ENCODE results near the gene GOLGA6A. TPM values are rescaled to one million over a fixed set of nuclear protein-coding genes. Genes with fewer than 3 reads are reported as not detected.

GOLGA6A gene
- total RNA-seq, 1 experiment from 2014 or later: 6.0 TPM

DNA sequence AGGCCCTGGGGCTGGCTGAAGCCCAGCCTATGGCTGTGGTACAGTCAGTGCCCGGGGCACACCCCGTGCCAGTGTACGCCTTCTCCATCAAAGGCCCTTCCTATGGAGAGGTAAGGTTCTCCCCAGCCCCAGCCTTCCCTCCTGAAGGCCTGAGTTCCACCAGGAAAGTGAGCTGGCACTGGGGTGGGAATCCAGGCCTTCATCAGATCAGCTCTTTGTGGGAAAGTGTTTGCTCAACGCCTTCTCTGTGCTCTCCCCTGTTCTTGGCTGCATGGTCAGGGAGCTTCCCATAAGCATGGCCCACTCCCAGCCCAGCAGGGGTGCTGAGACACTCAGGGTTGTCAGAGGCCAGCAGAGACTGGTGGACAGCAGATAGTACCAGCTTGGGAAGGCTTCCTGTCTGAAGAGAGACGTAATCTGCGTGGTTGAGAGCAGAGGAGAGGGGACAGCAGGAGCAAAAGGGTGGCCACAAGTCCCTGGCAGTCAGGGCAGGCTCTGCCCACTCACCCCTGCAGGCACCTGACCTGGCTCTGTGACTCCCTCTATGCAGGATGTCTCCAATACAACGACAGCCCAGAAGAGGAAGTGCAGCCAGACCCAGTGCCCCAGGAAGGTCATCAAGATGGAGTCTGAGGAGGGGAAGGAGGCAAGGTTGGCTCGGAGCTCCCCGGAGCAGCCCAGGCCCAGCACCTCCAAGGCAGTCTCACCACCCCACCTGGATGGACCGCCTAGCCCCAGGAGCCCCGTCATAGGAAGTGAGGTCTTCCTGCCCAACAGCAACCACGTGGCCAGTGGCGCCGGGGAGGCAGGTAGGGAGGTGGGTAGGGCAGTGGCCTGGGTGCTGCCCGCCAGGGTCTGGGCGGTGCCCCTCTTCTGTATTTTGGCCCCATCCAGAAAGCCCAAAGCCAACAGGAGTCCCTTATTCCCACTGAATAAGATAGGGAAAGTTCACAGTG is 49.5 kb downstream of the GOLGA6A start:
- Mint-ChIP-seq H3K4me3 (no peak overlapping the region), H3K27me3 (ENCODE audit: low read depth) (no peaks in the 10 kb centered on the region), H3K9me3 (no peaks in the 10 kb centered on the region), H3K4me1 (peaks cover 21% of the 10 kb centered on the region), H3K36me3 (peaks cover 21% of the 10 kb centered on the region; the same call in 1 of the 2 replicates), H3K27ac (no peak overlapping the region)
- DNase-seq (ENCODE audit: low spot score): no peak
- no peak for TF ChIP-seq ETV6 (CRISPR knock-in tag; IDR thresholded peaks at IDR 0.05)
- no peak for TF ChIP-seq ZNF219 (CRISPR knock-in tag; IDR thresholded peaks at IDR 0.05; ENCODE audit: borderline replicate concordance)
- TF ChIP-seq, protein P1, sequence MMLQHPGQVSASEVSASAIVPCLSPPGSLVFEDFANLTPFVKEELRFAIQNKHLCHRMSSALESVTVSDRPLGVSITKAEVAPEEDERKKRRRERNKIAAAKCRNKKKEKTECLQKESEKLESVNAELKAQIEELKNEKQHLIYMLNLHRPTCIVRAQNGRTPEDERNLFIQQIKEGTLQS (CRISPR knock-in tag; conservative IDR thresholded peaks at IDR 0.05): no peak
- no peak for TF ChIP-seq ZNF396 (CRISPR knock-in tag; IDR thresholded peaks at IDR 0.05; ENCODE audit: borderline replicate concordance)
- TF ChIP-seq EMX1 (CRISPR knock-in tag; IDR thresholded peaks at IDR 0.05): no peak
- TF ChIP-seq SMAD4 (CRISPR knock-in tag; IDR thresholded peaks at IDR 0.05): no peak
- TF ChIP-seq, protein P2, sequence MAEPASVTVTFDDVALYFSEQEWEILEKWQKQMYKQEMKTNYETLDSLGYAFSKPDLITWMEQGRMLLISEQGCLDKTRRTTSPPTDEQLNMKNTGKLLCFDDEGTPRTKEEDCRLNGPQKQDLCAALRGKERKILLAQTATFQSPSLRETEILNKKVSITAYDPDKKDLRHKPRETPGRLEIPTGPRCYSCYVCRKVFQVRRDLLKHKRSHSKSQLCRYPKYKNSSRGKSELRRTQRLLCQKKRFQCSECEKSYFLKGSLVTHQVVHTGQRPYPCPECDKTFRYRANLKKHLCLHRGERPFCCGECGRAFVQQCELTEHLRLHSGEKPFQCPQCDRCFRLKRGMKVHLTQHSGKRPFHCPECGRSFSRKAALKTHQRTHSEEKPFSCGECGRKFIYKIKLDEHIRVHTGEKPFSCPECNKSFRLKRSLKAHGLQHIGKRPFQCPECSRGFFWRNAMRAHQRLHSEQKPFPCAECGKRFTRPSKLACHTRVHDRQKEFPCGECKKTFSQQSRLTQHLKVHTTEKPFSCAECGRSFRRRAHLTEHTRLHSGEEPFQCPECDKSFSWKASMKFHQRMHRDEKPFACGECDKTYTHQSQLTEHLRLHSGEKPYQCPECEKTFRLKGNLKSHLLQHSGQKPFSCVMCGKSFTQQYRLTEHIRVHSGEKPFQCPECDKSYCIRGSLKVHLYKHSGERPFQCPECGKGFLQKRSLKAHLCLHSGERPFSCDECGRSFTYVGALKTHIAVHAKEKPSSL (CRISPR knock-in tag; conservative IDR thresholded peaks at IDR 0.05): no peak
- TF ChIP-seq, protein P3, sequence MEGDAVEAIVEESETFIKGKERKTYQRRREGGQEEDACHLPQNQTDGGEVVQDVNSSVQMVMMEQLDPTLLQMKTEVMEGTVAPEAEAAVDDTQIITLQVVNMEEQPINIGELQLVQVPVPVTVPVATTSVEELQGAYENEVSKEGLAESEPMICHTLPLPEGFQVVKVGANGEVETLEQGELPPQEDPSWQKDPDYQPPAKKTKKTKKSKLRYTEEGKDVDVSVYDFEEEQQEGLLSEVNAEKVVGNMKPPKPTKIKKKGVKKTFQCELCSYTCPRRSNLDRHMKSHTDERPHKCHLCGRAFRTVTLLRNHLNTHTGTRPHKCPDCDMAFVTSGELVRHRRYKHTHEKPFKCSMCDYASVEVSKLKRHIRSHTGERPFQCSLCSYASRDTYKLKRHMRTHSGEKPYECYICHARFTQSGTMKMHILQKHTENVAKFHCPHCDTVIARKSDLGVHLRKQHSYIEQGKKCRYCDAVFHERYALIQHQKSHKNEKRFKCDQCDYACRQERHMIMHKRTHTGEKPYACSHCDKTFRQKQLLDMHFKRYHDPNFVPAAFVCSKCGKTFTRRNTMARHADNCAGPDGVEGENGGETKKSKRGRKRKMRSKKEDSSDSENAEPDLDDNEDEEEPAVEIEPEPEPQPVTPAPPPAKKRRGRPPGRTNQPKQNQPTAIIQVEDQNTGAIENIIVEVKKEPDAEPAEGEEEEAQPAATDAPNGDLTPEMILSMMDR (IDR thresholded peaks at IDR 0.05): no peak
- ChIA-PET CTCF (interaction anchor here (0.9 kb wide), 1 partner anchor 279 kb away, joined by 3 read pairs; no protein-coding TSS in a partner anchor), POLR2A (no interaction called here)
- no peak for ATAC-seq

DNA sequence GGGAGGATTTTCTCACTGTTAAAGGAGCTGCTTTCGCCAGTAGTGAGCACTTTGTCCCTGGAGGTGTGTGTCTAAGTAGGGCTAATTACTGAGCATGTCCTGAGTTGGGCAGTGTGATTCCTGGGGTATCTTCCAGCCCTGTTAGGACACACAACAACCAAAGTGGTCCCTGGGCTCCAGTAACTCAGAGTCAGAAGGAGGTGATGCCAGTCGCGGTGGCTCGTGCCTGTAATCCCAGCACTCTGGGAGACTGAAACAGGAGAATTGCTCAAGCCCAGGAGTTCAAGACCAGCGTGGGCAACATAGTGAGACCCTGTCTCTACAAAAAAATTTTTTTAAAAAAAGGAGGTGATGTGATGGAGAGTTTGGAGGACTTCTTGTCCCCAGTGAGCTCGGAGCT is 50.3 kb downstream of the GOLGA6A start:
- DNase-seq (ENCODE audit: low spot score) (no peak), ATAC-seq (no peak)
- TF ChIP-seq IRF2 (CRISPR knock-in tag; IDR thresholded peaks at IDR 0.05; ENCODE audit: borderline replicate concordance, low read depth) (no peak), CREB1 (CRISPR knock-in tag; IDR thresholded peaks at IDR 0.05) (no peak), ELF4 (CRISPR knock-in tag; IDR thresholded peaks at IDR 0.05; ENCODE audit: low read depth) (no peak), ZNF671 (CRISPR knock-in tag; IDR thresholded peaks at IDR 0.05) (no peak), RORB (CRISPR knock-in tag; IDR thresholded peaks at IDR 0.05) (no peak), ZNF416 (CRISPR knock-in tag; IDR thresholded peaks at IDR 0.05) (no peak)
- TF ChIP-seq, protein P4, sequence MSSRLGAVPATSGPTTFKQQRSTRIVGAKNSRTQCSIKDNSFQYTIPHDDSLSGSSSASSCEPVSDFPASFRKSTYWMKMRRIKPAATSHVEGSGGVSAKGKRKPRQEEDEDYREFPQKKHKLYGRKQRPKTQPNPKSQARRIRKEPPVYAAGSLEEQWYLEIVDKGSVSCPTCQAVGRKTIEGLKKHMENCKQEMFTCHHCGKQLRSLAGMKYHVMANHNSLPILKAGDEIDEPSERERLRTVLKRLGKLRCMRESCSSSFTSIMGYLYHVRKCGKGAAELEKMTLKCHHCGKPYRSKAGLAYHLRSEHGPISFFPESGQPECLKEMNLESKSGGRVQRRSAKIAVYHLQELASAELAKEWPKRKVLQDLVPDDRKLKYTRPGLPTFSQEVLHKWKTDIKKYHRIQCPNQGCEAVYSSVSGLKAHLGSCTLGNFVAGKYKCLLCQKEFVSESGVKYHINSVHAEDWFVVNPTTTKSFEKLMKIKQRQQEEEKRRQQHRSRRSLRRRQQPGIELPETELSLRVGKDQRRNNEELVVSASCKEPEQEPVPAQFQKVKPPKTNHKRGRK (CRISPR knock-in tag; IDR thresholded peaks at IDR 0.05; ENCODE audit: borderline replicate concordance): no peak
- TF ChIP-seq, protein P5, sequence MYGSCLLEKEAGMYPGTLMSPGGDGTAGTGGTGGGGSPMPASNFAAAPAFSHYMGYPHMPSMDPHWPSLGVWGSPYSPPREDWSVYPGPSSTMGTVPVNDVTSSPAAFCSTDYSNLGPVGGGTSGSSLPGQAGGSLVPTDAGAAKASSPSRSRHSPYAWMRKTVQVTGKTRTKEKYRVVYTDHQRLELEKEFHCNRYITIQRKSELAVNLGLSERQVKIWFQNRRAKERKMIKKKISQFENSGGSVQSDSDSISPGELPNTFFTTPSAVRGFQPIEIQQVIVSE (CRISPR knock-in tag; IDR thresholded peaks at IDR 0.05; ENCODE audit: borderline replicate concordance): no peak
- TF ChIP-seq, protein P6, sequence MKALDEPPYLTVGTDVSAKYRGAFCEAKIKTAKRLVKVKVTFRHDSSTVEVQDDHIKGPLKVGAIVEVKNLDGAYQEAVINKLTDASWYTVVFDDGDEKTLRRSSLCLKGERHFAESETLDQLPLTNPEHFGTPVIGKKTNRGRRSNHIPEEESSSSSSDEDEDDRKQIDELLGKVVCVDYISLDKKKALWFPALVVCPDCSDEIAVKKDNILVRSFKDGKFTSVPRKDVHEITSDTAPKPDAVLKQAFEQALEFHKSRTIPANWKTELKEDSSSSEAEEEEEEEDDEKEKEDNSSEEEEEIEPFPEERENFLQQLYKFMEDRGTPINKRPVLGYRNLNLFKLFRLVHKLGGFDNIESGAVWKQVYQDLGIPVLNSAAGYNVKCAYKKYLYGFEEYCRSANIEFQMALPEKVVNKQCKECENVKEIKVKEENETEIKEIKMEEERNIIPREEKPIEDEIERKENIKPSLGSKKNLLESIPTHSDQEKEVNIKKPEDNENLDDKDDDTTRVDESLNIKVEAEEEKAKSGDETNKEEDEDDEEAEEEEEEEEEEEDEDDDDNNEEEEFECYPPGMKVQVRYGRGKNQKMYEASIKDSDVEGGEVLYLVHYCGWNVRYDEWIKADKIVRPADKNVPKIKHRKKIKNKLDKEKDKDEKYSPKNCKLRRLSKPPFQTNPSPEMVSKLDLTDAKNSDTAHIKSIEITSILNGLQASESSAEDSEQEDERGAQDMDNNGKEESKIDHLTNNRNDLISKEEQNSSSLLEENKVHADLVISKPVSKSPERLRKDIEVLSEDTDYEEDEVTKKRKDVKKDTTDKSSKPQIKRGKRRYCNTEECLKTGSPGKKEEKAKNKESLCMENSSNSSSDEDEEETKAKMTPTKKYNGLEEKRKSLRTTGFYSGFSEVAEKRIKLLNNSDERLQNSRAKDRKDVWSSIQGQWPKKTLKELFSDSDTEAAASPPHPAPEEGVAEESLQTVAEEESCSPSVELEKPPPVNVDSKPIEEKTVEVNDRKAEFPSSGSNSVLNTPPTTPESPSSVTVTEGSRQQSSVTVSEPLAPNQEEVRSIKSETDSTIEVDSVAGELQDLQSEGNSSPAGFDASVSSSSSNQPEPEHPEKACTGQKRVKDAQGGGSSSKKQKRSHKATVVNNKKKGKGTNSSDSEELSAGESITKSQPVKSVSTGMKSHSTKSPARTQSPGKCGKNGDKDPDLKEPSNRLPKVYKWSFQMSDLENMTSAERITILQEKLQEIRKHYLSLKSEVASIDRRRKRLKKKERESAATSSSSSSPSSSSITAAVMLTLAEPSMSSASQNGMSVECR (CRISPR knock-in tag; IDR thresholded peaks at IDR 0.05; ENCODE audit: borderline replicate concordance): no peak
- H3K27ac Mint-ChIP-seq: no peak overlapping the region
- H3K4me1 Mint-ChIP-seq: peaks cover 13% of the 10 kb centered on the region
- no peaks in the 10 kb centered on the region for H3K9me3 Mint-ChIP-seq
- no peak overlapping the region for H3K4me3 Mint-ChIP-seq
- ChIA-PET POLR2A (no interaction called here), CTCF (interaction anchor here (0.9 to 1.0 kb wide), 2 partner anchors 59 to 280 kb away, joined by 3 to 5 read pairs; no protein-coding TSS in a partner anchor)
- H3K36me3 Mint-ChIP-seq: peaks cover 21% of the 10 kb centered on the region; the same call in 1 of the 2 replicates
- no peaks in the 10 kb centered on the region for H3K27me3 Mint-ChIP-seq (ENCODE audit: low read depth)
